Esophagus mucosa (tissue), 1 donor: ENCODE data around the gene CRABP2. TPM values are rescaled to one million over a fixed set of nuclear protein-coding genes. Genes with fewer than 3 reads are reported as not detected.

Experiments used
- ATAC-seq: fragments of 200-7000 bp; cut with Tn5 transposase; one replicate; pipeline ENCODE4 v1.9.1; 2020
- total RNA-seq: library from RNA; stranded (reverse); gene quantifications from one replicate; pipeline ENCODE4 v1.2.4, GENCODE V29; 2023
- donor health status: DM: yes; HTN: yes; CAD: no.

Gene CRABP2
- total RNA-seq, 1 donor from 2014 or later = 1,373 TPM

DNA sequence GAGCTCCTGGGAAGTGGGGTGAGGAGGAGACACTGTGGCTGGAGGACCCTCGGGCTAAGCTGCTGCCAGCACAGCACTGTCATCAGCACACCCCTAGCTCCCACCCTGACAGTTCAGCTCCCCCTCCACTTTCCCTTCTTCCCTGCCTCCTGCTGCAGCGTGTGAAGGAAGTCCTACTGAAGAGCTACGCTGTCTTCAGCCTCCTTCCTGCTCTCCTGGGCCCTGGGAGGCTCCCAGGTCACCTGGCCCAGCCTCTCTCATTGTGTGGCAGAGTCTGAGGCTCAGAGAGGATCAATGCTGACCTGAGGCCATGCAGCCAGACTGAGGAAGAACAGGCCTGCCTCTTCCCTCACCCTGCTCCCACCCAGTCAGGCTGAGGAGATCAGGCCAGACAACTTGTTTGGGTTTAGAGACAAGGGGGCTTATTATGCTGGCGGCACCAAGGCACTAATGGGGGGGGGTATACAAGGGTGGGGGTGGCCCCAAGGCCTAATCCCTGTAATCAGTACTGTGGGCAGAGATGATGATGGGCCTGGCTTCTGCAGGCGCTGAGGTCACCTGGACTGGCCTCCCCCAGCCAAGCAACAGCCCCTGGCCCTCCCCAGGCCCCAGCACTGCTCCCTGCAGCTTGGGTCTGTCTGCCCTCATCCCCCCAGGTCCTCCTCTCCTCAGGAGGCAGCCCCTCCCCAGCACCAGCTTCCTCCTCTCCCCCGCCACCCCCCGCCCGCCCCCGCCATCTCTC, 37.2 kb downstream of the CRABP2 start:
- peak; percentile 63 for ATAC-seq

DNA sequence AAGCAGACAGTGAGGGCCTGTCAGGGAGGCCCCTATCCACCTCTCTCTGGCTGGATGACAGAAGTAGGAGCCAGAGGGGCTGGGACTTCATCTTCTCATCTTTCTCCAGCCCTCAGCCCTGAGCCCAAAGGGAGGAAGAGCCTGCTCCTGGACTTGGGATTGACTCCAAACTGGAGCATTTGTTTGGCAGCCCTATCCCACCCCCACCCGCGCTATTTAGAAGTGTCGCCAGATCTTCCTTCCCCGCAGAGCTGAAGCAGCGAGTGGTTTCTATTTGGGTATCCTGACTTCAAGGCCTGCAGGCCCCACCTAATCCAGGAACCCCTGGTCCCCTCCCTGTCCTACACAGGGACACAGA, 37.8 kb downstream of the CRABP2 start:
- ATAC-seq = no peak

DNA sequence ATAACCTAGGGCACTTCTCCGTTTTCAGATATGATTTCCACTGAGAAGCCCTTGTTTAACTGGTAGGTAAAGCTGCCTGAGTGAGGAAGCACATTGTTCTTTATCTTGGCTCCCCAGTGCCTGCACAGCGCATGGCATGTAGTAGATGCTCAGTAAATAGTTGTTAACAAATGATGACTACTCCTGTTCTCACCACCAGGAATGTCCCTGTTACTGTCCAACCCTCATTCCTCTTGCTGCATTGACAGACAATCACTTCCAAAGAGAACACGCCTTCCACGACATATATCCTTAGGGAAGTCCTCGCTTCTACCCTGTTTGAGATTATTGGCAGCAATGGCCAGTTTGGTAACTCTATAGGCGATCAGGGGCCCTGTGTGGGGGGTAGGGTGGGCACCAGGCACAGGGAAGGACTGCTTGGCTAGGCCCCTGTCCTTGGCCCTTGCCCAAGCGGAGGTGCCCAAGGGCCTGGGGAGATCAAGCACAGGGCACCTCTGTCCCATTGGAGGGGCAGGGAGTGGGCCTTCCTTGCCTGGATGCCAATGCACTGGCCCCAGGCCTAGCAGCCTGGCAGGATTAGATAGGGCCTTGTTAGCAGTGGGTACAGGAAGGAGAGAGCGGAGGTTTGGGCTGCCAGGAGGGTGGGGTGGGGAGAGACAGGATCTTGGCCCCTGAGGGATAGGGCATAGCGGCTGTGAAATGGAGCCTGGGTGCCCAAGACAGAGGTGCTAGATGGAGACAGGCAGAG, 38.3 kb downstream of the CRABP2 start:
- peak; percentile 12 for ATAC-seq

GRCh38 chr1:156665539-156665938, 39.8 kb downstream of the CRABP2 start:
- ATAC-seq = no peak

DNA sequence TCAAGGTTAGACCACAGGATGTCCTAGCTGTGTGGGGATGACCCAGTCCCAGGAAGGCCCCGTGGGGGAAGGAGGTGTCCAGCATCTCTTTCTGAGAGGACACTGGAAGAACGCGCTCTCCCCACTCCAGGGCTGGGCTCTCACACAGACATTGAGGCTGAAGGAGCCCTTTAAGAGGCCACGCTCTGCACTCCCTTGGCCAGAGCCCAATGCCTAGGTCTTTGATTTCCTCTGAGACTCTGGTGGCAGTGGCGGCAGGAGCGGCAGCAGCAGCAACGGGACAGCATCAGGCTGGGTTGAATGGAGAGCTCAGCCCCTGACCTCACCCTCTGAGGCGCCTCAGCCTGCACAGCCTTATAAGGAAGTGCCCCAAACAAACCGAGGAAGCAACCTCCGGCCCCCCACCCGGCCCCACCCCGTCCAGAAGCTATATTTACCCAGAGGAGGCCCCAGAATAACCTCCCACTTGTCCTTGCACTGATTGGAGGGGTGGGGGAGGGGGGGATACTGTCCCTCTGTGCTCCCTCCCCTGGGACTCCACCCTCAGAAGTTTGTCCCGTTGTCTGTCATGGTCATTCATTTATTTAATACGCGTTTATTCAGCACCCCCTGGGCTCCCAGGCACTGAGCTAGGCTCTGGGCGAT, 40.5 kb downstream of the CRABP2 start:
- no peak for ATAC-seq

DNA sequence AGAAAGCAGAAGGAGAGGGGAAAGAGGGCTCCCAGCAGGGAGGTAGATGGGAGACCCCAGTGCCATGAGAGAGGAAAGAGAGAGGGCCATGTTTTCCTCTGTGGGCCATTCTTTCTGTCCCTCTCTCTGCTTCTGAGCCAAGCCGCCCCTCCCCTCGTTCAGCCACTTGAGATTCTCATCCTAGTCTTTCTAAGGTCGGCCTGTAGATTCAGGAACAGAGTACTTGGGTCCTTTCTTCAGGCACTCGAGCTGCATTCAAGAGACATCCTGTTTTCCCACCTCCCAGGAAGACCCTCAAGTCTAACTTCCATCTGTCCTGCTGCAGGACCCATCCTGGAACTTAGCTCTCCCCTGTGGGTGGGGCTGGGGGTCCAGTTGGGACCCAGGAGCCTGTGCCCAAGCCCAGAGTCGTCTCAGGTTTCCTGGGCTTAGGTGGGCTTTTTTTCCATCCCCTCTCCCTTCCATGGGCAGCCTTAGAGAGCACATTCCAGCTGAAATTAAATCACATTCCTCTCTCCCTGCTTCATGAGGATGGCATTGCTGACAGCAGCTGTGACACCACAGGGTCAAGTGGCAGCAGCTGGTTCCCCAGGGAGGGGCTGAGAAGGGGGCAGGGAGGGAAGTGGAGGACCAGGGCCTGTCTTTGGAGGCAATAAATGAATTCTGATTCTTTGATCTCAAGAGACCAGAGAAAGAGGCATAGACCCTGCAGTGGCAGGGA, 41.2 kb downstream of the CRABP2 start:
- no peak for ATAC-seq

DNA sequence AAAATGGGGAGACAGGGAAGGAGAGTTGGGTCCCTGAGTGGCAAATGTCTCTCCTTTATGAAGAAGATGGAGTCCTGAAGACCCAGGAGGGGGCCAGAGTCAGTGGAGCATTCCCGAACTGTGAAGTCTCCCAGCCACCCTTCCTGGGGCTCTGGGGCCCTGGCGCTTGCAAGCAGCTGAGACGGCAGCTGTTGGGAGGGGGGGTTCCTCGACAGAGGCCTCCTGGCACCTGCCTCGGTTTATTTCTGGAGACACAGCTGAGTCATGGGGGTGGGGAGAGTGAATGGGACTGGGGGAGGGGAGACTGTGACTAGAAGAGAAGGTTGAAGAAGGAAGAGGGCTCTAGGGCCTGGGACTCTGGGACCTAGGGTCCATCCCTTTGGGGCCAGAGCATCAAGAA, 42.2 kb downstream of the CRABP2 start:
- no peak for ATAC-seq

- ATAC-seq = no peak
Observed at GRCh38 chr1:156662800-156663055, 42.7 kb downstream of the CRABP2 start.

DNA sequence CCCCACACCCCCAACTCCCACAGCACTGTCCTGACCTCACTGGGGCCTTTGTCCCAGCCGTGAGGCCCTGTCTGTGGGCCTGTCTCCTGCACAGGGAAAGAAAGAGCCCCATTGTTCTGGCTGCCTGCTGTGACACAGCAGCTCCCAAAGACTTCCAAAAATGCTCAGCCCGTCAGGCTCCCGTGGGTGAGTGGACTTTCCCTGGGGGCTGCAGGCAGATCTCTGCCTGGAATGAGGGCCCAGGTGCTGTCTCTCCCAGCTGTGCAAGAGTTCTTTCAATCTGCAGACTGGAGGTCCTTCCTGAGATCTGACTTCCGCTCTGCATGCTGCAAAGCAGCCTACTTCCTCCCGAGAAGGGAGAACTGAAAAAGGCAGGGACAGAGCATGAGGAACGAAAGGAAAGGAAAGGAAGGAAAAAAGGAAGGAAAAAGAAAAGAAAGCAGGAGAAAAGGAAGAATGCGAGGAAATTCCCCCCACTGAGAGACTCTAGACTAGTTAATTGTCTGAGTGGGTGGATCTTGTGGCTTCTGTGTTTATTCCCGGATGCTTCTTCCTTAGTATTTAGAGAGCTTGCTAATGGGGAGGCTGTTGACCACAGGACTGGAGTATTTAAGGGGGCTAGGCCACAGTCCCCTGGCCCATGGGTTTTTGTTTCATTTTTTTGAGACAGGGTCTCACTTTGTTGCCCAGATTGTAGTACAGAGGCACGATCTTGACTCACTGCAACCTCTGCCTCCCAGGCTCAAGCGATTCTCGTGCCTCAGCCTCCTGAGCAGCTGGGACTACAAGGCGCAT, 43.2 kb downstream of the CRABP2 start:
- ATAC-seq = no peak

- no peak for ATAC-seq
Observed at GRCh38 chr1:156660752-156661112, 44.7 kb downstream of the CRABP2 start.

DNA sequence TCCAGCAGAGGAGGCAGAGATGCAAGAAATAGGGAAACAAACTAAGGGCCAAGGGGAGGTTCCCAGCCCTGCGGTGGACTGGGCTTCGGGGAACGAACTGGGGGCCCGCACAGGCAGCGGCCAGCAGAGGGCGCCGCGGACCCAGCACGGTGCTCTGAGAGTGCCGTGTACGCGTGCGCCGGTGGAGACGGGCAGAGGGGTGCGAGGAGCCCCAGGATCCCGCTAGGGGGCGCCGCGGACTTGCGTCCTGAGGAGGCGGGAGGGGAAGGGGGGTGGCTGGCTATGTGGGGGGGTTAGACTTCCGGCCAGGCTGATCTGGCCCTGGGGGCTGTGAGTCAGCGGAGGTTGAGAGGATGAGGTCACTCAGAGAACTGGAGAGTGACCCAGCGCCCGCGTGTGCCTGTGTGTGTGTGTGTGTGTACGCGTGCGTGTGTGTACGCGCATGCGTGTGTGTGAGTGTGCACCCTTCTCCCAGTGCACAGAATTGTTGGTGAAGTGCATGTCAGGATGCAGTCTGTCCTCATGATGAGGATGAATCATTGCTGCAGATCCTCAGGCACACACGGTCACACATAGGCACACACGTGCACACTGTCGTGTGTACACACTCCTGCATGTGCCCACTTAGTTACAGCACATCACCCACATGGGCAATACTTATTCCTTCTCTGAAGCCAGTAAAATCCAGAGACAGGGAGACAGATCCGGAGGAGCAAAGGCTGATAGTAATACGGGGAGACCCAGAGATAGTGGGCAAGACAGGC, 45.2 kb downstream of the CRABP2 start:
- ATAC-seq = peak; percentile 89

- no peak for ATAC-seq
Observed at GRCh38 chr1:156659661-156659987, 45.8 kb downstream of the CRABP2 start.

DNA sequence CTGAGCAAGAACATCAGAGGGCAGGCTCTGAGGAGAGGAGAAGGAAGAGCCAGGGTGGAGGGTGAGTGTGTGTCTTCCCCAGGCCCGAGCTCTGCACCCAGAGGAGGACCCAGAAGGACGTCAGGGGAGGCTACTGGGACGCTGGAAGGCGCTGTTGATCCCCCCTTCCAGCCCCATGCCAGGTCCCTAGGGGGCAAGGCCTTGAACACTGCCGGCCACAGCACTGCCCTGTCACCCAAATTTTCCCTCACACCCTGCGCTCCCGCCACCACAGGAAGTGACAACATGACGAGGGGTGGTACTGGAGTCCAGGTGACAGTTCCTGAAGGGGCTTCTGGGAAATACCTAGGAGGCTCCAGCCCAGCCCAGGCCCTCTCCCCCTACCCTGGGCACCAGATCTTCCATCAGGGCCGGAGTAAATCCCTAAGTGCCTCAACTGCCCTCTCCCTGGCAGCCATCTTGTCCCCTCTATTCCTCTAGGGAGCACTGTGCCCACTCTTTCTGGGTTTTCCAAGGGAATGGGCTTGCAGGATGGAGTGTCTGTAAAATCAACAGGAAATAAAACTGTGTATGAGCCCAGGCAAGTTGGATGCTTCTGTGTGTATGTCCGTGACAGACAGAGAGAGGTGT, 46.3 kb downstream of the CRABP2 start:
- ATAC-seq = no peak

DNA sequence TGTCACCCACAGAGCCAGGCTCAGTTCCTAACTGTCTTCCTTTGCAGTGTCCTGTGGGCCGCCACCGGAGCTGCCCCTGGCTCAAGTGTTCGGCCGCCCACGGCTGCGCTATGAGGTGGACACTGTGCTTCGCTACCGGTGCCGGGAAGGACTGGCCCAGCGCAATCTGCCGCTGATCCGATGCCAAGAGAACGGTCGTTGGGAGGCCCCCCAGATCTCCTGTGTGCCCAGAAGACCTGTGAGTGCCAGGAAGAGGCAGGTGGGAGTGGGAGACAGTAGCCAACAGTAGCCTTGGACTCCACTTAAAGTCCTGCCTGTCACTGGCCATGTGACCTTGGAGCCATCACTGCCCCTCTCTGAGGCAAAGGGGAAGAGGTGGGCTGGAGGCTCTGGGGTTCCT, 46.9 kb downstream of the CRABP2 start:
- ATAC-seq = no peak

DNA sequence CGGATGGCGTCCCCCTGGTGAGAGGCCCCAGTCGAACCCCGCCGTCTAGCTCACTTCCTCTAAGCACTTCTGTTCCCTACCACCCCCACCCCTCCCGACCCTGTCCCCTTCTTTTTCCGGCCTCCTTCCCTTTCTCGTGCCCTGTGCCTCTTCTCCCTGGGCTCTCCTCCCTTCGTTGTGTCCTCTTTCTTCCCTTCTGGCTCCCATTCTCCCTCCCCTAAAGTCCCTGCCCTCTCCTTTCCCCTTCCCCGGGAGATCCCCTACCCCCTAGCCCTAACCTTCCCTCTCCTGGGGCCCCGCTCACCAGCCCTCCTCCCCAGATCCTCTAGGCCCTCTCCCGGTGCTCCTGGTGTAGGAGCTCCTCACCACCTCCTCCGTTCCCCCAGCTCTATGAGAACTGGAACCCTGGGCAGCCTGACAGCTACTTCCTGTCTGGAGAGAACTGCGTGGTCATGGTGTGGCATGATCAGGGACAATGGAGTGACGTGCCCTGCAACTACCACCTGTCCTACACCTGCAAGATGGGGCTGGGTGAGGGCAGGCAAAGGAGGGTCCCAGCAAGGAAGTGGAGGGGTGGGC, 47.6 kb downstream of the CRABP2 start:
- ATAC-seq = no peak

DNA sequence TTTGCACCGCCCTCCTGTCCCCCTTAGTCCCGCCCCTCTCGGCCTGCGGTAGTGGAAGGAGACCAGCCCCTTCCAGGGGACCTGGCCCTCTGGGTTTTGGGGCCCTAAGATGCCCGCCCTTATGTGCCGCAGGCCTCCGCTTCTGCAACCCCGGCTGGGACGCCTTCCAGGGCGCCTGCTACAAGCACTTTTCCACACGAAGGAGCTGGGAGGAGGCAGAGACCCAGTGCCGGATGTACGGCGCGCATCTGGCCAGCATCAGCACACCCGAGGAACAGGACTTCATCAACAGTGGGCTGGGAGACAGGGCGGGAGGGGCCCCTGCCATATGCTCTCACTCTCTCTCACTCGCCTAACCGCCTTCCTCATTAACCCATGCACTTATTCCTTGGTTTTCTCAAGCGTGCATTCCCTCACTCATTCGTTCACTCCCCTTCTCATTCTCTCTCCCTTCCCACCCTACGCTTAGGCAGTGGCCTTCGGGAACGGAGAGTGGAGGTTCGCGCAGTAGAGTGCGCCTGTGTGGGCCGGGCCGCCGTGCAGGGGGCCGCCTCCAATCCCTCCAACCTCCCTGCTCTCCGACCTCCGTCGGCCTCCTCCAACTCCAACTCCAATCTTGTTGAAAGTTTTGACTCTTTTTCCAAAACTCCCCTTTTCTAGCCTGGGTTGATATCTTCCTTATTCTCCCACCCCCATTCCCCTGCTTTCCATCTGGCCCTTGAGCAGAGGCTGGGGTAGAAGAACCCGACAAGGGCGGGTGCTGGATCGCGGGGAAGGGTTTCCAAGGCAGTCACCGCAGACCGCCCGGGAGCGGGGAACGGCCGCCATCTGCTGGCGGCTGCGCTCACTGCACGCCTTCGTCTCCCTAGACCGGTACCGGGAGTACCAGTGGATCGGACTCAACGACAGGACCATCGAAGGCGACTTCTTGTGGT, 48.3 kb downstream of the CRABP2 start:
- peak; percentile 10 for ATAC-seq

GRCh38 chr1:156655904-156656516, 49.4 kb downstream of the CRABP2 start:
- ATAC-seq = no peak

- ATAC-seq = no peak
Observed at GRCh38 chr1:156655151-156655903, 50.1 kb downstream of the CRABP2 start.

DNA sequence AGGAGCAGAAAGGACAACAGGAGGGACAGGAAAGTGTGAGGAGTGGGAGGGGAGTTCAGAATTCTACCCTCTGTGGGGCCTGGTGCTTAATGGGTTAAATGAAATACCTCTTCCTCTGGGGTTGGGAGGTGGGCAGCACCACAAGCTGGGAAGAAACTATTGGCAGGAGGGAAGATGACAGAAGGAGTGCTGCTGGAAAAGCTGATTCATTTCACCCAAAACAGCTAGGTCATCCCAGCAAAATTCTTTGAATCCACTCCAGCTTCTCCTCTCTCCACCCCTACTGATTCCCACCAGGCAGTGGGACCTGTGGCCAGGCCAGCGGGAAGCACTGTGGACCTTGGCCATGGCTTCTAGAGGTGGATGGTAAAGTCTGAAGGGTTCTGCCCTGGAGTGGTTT, 50.7 kb downstream of the CRABP2 start:
- ATAC-seq = no peak
